ENCODE results near the gene CNTNAP5. TPM values are rescaled to one million over a fixed set of nuclear protein-coding genes. Genes with fewer than 3 reads are reported as not detected.

Gene CNTNAP5
- total RNA-seq, 1 donor from 2014 or later, result 0.56 TPM

DNA sequence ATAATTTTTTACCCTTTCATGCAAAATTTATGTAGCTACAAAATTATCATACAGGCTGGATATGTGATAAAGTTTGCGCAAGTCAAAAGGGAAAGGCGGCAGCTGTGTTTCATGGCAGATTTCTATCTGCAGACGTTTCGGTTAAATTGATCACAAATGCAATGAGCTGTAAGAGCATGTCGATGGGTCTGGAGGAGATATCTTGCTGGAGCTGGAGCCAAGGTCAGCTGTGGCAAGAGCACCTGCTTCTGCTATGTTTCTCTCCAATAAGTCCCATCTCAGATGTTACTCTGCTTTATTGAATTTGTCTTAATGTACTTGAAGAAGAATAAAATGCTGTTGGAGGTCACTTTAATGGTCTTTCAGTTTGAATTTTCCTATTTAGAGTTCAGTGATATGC lies 749.7 kb downstream of the CNTNAP5 start:
- Mint-ChIP-seq H3K4me1 (no peaks in the 10 kb centered on the region), H3K9me3 (peaks cover 7% of the 10 kb centered on the region), H3K27ac (ENCODE audit: unreplicated experiment) (no peak overlapping the region), H3K27me3 (ENCODE audit: low read depth) (no peaks in the 10 kb centered on the region), H3K36me3 (ENCODE audit: low read depth) (no peaks in the 10 kb centered on the region), H3K4me3 (no peak overlapping the region)
- TF ChIP-seq, protein P1, sequence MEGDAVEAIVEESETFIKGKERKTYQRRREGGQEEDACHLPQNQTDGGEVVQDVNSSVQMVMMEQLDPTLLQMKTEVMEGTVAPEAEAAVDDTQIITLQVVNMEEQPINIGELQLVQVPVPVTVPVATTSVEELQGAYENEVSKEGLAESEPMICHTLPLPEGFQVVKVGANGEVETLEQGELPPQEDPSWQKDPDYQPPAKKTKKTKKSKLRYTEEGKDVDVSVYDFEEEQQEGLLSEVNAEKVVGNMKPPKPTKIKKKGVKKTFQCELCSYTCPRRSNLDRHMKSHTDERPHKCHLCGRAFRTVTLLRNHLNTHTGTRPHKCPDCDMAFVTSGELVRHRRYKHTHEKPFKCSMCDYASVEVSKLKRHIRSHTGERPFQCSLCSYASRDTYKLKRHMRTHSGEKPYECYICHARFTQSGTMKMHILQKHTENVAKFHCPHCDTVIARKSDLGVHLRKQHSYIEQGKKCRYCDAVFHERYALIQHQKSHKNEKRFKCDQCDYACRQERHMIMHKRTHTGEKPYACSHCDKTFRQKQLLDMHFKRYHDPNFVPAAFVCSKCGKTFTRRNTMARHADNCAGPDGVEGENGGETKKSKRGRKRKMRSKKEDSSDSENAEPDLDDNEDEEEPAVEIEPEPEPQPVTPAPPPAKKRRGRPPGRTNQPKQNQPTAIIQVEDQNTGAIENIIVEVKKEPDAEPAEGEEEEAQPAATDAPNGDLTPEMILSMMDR (conservative IDR thresholded peaks at IDR 0.05), result no peak
- no peak for DNase-seq (ENCODE audit: low read depth, low spot score)

DNA sequence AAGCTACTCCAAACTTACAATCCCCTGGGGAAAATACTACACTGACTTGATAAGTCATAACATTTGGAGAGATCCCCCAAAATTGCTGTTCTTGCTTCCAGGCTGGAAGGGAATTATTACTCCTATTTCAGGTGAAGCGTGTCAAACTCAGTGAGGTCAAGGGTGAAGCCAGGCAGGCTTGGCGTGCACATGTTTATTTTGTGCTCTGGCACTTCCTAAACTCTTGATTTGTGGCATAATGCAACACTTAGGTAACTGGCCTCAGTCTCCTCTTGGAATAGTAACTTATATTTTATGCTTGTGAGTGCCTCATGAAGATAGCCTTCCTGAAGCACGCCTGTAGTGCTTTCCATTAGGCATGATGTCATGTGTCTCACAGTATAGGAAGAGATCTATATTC lies 751.2 kb downstream of the CNTNAP5 start:
- H3K27me3 Mint-ChIP-seq (ENCODE audit: low read depth), result no peaks in the 10 kb centered on the region
- H3K4me3 Mint-ChIP-seq, result no peak overlapping the region
- peaks cover 7% of the 10 kb centered on the region for H3K9me3 Mint-ChIP-seq
- H3K4me1 Mint-ChIP-seq, result no peaks in the 10 kb centered on the region
- DNase-seq (ENCODE audit: low read depth, low spot score), result no peak
- TF ChIP-seq, protein P1 (conservative IDR thresholded peaks at IDR 0.05), result no peak
- no peak overlapping the region for H3K27ac Mint-ChIP-seq (ENCODE audit: unreplicated experiment)
- H3K36me3 Mint-ChIP-seq (ENCODE audit: low read depth), result no peaks in the 10 kb centered on the region

DNA sequence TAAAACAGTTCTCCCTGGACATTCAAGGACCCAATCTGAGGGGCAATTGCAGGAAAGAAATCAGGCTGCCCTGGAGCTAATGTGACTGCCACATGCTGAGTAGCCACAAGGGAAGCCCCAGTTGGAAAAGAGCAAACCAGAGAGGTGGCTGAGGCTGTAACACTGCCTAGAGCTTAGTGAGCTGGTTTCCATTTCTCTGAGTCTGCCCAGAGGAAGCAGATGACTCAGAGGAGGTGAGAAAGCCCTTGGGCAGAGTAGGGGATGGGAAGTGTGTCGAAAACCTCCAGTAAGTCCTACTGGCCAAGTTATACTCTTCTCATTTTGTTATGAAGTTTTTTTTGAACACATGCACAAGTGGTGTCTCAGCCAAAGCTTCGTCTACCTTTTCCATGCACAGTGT lies 753.0 kb downstream of the CNTNAP5 start:
- no peaks in the 10 kb centered on the region for H3K36me3 Mint-ChIP-seq (ENCODE audit: low read depth)
- H3K9me3 Mint-ChIP-seq, result no peaks in the 10 kb centered on the region
- no peak overlapping the region for H3K4me3 Mint-ChIP-seq
- H3K27ac Mint-ChIP-seq (ENCODE audit: unreplicated experiment), result no peak overlapping the region
- no peak for DNase-seq (ENCODE audit: low read depth, low spot score)
- TF ChIP-seq, protein P1 (conservative IDR thresholded peaks at IDR 0.05), result no peak
- H3K4me1 Mint-ChIP-seq, result no peaks in the 10 kb centered on the region
- H3K27me3 Mint-ChIP-seq (ENCODE audit: low read depth), result no peaks in the 10 kb centered on the region

DNA sequence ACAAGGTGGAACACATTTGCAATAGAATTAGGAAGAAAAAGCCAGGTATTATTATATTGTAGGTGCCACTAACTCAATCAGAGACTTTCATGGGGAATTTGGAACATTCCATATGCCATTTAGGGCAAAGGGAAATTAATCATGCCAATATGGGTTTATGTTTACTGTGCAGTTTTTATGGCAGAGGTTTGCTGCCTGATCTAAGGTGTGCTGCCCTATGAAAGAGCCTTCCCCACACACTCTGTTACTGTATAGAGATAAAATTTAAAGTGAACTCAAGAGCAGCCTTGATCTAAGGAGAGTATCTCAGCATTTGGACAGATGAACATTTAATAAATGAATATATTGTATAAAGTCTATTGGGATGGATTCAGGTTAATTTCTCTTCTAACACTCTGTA lies 771.6 kb downstream of the CNTNAP5 start:
- no peaks in the 10 kb centered on the region for H3K36me3 Mint-ChIP-seq (ENCODE audit: low read depth)
- H3K27me3 Mint-ChIP-seq (ENCODE audit: low read depth), result no peaks in the 10 kb centered on the region
- H3K4me3 Mint-ChIP-seq, result no peak overlapping the region
- no peak overlapping the region for H3K27ac Mint-ChIP-seq (ENCODE audit: unreplicated experiment)
- no peaks in the 10 kb centered on the region for H3K4me1 Mint-ChIP-seq
- TF ChIP-seq, protein P1 (conservative IDR thresholded peaks at IDR 0.05), result no peak
- no peaks in the 10 kb centered on the region for H3K9me3 Mint-ChIP-seq
- DNase-seq (ENCODE audit: low read depth, low spot score), result no peak

DNA sequence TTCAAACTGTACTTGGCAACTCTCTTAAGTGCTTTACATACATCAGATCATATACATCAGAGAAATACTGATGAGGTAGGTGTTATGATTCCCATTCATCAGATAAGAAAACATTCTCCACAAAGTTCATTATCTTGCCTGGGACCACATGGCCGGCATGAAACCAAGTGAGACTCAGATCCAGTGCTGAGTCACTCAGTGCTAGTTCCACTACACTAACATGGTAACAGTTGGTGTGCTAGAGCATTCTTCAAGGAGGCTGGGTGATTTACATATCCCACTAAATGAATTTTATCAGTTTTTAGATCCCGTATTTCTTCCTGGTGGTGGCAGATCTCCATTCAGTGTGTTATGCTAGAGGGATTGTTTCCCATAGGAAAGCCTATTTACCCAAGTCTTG lies 772.0 kb downstream of the CNTNAP5 start:
- H3K27me3 Mint-ChIP-seq (ENCODE audit: low read depth), result no peaks in the 10 kb centered on the region
- no peak for DNase-seq (ENCODE audit: low read depth, low spot score)
- TF ChIP-seq, protein P1 (conservative IDR thresholded peaks at IDR 0.05), result no peak
- no peaks in the 10 kb centered on the region for H3K4me1 Mint-ChIP-seq
- H3K4me3 Mint-ChIP-seq, result no peak overlapping the region
- no peaks in the 10 kb centered on the region for H3K9me3 Mint-ChIP-seq
- no peaks in the 10 kb centered on the region for H3K36me3 Mint-ChIP-seq (ENCODE audit: low read depth)
- H3K27ac Mint-ChIP-seq (ENCODE audit: unreplicated experiment), result no peak overlapping the region

DNA sequence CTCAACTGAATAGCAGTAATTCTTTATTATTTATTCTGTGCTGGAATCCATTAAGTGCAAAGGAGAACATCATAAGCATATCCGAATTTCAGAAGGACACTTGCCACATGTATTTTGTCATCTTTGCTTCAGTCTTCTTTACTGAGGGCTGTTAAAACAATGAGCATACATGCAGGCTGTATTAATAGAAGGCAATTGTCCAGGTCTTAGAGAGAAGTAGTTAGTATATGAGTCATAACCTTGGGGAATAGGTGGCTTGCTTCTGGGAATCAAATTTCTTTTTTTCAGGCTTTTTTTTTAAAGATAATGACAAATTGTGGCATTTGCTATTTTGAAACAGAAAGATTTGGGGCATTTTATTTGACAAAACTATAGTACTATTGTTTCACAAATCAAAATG lies 773.5 kb downstream of the CNTNAP5 start:
- Mint-ChIP-seq H3K4me3 (no peak overlapping the region), H3K27ac (ENCODE audit: unreplicated experiment) (no peak overlapping the region), H3K36me3 (ENCODE audit: low read depth) (no peaks in the 10 kb centered on the region), H3K9me3 (no peaks in the 10 kb centered on the region), H3K4me1 (no peaks in the 10 kb centered on the region), H3K27me3 (ENCODE audit: low read depth) (no peaks in the 10 kb centered on the region)
- no peak for DNase-seq (ENCODE audit: low read depth, low spot score)
- TF ChIP-seq, protein P1 (conservative IDR thresholded peaks at IDR 0.05), result no peak
